GM18873 (cell line): Measurements from ENCODE around the gene TEAD1.
"Not testable (repeated sequence)": the region's sequence is repeated elsewhere in the genome, so short reads cannot be mapped to it uniquely, and the experiment has no call there.

Experiments
- ATAC-seq: cut with Tn5 transposase; IDR thresholded peaks from one replicate; pipeline ENCODE4 v1.9.1; 2021; ENCODE audit warnings: mild to moderate bottlenecking, moderate library complexity, moderate number of reproducible peaks; ENCODE audit not compliant: unreplicated experiment, low FRiP score

TEAD1 gene

DNA sequence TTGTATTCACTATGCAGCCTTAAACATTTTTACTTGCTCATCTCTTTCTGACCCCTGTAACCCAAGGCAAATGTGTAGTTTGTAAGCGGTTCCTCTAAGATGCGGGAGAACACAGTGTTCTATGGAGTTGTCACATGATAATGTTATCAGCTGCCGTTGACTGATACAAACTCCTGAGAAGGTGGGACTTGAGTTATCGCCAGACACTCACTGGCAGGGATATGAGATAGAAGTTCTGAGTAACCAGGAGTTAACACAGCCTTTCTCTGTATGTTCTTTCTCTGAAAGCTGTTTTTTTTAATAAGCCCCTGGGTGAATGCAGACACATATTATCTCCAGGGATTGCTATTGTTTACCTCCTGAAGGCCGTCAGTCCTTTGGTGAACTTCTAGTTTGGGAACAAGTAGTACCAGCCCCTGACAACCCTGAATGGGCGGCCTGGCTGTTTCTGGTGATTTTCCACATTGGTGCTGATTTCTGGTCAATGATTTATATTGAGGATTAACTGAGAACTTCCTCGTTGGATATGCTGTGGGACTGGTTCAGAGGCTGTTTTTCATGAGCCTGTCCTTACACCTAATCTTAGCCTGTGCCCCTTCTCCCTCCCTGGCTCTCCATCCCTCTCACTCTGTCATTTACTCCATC lies 179.6 kb downstream of the TEAD1 start:
- ATAC-seq = no peak

DNA sequence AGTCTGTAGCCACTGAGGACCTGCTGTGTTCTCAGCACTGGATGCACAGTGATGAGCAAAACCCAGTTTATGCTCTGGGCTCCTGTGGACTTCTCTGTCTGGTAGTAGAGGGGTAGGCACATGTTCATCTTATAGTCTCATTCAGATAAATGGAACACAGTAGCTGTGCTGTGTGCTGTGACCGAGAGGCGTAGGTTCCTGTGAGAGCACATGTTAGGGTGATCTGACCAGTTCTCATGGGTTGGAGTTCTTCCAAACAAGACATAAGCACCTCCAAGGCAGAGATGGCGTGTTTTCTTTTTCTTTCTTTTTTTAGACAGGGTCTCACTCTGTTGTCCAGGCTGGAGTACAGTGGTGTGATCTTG lies 180.1 kb downstream of the TEAD1 start:
- ATAC-seq = no peak

DNA sequence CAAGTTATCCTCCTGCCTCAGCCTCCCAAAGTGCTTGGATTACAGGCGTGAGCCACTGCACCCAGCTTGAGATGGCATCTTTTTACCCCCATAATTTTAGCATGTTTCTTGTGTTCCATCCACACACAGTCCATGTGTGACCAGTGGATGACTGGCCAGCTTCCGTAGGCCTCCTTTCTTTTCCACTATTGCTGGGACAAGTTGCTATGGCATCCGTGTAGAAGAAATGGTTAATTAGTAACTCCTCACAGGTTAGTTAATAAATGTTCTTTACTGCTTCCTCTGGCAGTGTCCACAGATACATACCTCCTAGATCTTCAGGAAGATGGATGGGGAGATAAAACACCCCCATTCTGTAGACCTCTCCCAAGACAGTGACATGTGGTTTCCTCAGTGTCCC lies 180.6 kb downstream of the TEAD1 start:
- ATAC-seq = no peak

DNA sequence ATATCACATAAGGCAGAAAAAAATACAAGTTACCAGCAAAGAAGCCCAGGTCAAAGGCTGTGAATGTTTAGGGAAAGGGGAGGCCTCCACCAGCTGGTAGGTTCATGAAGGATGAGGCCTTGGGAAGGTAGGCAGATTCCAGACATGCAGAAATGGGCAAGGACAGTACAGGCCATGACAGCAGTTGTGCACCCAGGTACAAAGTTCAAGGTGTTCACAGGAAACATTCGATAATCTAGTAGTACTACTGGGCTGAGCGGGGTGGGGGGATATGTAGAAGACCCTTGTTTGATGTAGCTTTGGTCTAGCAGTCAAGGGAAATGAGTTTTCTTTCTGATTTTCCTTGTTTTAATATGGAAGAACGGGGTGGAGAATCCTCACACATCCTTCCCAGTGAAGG lies 182.1 kb downstream of the TEAD1 start:
- no peak for ATAC-seq

DNA sequence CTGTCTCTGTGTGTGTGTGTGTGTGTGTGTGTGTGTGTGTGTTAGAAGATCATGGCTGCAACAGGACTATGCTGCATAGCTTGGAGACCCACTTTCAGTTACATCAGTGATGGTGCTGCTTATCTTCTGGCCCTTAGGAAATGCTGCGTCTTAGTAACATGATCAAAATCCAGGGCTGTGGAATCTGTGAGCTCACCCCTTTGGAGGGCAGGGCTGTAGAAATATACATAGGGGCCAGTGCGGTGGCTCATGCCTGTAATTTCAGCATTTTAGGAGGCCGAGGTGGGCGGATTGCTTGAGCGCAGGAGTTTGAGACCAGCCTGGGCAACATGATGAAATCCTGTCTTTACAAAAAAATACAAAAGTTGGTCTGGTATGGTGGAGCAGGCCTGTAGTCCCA lies 183.4 kb downstream of the TEAD1 start:
- no peak for ATAC-seq

DNA sequence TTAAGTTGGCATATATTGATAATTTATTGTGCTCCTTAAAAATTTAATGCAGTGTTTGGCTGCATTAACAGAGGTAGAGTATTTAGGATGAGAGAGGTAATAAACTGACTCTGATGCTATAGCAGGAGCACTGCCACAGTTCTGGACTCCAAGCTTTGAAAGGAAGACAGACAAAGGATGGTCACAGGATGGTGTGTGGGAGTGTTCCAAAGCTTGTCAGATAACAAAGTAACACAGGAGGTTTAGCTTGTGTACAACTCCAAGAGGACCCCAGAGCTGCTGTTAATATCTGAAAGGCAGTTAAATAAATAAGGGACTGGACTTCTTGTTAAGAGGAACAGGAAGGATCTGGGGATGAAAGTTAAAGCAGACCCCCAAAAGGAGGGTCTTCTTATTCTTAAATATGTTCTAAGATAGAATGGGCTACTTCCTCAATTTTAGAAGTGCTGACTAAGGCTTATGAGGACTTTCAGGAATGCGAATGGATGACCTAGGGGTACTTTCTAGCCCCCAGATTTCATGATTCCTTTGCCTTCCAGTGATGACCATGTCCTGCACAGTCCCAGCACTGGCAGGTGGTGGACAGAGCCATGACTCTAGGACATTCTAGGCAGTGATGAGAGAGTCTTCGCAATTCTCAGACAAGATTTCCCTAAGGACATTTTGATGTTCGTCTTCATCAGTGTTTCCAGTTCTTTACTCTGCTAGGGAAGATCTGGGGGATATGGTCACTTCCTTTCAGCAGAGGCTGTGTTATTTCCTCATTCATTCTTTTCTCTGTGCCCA lies 185.8 kb downstream of the TEAD1 start:
- no peak for ATAC-seq

DNA sequence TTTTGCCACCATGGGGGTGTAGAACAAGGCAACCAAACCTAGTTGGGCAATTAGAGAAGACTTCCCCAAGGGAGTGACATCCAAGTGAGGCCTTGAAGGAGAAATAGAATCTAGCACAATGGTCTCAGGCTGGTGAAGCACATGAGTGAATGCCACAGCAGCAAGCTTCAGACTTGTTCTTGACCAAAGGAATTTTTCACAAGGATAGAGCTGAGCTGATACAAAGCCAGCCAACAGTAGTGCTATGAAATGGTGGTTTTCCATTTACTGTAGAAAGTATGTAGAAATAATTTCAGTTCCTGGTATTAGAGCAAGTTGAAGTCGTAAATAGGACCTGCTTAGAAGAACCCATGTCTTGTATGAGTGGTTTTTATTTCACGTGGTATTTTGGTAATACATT lies 186.6 kb downstream of the TEAD1 start:
- ATAC-seq = no peak

DNA sequence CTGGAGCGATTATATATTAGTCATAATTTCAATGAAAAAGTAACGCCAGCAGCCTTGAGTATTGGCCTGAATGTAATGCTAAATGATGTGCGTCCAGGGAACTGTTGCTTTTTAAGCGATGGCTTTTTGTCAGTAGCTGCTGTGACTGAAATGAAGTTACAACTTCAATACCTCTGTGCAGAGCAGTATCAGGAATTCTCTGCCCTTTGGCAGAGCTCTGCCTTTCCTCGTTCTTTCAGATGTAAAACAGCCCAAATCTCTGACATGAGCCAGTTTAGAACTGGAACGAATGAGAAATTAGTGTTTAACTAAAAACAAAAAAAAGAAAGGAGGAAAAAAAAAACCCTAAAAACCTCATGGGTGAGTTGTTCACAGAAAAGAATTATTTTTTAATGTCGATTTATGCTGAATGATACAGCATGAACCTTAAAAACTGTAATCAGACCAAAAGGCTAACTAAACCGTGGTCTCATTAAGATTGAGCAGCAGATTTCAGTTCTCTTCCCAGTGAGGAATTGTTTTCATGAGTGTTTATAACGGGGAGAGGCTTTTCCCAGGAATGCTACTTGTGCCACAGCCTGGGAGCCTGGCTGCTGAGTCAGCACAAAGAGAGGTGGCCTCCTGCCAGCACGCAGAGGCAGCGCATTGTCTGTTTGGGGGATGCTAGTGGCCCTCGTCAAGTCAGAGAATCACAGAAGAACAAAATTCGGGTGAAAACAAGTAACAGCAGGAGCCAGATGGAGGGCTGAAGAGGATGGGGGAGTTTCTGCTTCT lies 188.7 kb downstream of the TEAD1 start:
- ATAC-seq = no peak

DNA sequence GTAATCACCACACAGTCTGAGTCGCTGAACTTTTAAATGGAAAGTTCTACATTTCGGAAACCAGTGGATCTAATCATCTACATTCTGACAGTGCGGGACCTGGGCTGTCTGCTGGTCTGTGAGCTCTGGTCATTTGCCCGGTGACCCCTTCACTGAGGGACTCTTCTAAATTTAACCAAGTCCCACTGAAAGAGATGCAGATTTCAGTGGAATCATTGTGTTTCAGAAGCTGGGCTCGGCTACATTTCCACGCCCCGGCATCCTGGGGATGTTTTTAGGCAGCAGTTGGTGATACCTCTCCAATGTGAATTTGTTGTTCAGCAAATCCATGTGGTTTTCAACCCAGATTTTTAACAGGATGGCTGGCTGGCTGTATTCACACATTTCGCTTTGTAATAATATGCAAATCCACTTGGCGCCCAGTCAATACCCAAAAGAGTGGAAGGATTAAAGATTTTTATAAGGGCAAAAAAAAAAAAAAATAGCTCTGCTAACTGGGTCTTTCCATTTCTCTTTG lies 189.4 kb downstream of the TEAD1 start:
- no peak for ATAC-seq

DNA sequence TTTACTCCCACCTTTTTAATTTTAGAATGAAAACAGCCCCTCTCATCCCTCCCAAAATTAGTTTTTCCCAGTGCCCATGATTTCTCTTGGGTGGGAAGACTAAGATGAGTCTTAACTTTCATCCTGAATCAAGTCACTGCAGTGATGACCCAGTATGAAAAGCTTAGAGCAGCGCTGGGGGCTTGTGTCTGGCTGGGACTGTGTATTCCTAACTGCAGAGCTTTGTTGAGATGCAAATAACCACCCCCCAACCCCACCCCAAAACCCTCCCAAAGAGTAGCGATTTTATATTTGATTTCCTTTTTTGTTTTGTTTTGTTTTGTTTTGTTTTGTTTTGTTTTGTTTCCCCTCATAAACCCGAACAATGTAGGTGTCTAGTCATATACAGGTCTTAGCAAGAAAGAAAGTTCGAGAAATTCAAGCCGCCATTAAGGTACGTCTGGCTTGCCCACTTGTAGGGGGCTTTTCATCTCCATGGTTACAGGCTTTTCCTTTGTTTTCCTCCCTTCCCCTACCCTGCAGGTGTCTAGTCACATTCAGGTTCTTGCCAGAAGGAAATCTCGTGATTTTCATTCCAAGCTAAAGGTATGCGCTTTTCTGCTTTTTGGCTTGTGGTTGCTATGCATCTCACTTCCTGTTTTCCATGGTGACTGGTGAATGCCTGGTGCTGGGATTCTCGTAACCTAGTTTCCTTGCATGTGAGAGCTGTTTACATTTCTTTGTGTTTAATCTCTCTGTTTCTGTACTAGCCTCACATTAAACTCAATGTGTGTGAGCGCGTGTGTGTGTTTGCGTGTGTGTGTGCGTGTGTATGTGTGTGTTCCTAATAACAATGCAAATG lies 190.3 kb downstream of the TEAD1 start:
- no peak for ATAC-seq

DNA sequence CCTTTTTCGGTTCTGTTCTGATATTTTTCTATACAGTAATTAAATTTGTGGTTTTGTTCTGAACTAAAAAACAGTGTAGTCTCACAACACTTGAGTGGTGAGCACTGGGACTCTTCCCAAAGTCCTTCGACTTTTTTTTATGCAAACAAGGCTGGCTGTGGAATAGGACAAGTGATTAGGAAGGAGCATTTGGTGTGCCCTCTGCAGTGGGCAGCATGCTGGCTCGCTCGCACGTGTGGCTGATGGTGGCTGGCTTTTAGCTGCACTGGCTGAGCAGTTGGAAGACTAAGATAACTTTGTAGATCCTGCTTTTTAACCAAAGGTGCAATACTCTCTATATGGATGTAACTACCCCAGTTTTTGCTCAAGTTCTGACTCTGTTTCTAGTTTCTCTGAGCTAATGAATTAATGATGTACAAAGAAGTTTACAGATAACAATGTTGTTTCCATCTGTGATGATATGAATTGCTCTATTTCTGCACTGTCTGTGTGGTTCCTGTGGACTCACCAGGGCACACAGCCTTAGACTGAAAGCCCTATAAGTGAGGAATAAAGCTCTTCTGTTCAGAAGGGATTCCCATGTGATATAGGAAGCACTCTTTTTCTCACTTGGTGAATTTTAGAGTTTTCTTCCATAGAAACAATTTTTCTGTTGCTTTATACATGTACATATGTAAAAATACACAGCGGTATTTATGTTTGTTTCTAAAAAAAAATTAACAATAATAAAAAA lies 191.8 kb downstream of the TEAD1 start:
- ATAC-seq = no peak

DNA sequence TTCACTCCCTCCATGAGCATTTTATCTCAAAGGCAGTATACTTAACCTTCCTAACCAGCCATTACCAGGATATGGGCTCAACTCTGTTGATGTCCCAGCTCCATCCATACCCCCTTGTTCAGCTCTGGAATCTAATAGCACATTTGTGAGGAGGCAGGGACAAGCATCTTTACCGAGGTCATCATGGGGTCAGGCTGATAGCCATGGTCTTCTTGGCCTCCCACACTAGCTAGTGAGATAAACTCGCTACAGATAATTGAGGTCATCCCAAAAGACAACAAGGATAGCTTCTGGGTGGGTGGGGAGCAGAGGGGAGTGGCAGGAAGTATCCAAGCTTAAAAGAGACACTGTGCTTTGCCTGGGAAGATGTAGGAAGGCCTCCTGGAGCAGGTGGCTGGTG lies 193.3 kb downstream of the TEAD1 start:
- no peak for ATAC-seq

DNA sequence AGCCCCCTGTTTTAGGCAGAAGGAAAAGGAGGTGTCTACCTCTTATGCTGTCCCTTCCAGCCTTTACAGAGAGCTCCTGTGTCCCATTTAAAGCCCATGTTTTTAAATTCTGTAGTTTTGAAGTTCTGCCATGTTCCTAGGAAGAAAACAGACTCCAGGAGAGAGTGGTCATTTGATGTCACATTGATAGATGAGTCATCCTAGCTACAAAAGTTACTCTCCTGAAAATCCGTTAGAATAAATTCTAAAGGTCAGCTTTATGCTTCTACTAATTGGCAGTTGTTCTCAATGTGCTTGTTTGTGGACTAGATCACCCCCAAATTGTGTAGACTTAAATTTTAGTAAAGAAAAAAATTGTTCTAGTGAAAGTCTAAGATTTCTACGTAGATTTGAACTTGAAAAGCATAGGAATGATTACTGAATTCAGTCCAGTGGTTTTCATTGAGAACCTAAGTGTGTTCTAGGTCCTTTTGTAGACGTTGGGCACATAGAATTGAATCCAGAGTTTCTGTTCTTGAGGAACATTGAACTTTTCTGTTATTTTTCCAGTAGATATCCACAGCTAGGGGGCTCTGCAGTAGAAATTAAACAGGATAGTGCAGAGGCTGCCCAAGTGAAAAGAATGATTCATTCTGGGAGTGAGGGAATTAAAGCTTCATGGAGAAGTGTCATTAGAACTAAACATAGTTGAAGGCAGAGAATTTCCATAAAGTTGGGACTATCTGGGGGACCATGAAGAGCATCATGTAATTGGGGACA lies 194.3 kb downstream of the TEAD1 start:
- ATAC-seq = no peak

DNA sequence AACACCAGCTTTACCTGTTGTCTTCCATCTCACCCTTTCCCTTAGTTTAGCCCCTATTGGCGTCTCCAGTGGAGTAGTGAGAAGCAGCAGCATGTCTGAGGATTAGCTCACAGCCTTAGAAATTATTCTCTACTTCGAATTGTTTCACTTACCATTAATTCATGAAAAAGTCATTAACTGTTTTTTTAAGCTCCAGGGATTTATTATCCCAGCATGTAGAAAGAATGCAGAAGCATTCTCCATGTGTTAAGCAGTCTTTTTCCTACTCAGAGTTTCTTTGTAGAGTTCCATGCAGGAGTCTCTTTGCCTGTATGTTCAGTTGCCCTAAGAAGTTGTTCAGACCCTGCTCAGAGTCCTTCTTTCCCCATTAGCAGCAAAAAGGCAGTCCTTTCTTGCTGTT lies 197.0 kb downstream of the TEAD1 start:
- ATAC-seq = no peak

DNA sequence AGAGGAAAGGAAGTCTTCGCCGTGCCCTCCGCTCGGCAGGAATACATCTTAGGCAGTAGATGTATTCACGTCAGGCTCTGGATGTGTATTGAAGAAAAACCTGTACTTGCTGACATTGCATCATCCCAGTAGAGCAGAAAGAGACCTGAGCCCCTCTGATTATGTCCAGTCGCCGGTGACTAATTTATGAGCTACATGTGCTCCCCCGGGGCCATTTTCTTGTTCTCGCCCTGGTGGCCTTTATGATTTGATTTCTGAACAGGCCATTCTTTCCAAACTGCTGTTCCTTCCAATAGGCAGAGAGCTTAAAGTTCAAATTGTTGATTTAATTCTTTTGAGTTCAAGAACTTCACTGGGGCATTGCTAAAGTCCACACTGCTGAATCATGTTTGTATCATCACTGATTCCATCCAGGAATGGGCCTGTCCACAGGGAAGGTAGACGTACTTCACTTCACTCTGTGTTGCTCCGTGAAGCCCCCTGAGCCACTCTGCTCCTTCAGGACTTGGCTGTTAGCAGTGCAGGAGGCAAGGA lies 197.6 kb downstream of the TEAD1 start:
- no peak for ATAC-seq

DNA sequence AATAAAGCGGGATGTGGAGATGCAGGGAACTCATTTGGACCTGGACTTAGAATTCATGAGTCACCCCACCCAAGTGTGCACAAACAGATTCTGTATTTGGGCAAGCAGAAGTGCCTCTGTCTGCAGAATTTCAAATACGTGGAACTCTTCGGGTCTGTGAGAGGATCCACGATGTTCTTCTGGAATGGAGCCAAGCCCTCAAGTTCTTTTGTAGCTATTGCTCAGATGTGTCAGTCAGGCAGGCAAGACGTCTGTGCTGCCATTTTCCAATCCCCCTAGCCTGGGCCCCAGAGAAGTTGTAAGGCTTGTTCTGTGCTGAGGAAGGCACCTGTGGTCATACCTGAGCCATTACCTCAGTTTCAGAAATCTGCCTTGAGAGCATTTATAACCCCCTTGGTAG lies 202.1 kb downstream of the TEAD1 start:
- no peak for ATAC-seq

DNA sequence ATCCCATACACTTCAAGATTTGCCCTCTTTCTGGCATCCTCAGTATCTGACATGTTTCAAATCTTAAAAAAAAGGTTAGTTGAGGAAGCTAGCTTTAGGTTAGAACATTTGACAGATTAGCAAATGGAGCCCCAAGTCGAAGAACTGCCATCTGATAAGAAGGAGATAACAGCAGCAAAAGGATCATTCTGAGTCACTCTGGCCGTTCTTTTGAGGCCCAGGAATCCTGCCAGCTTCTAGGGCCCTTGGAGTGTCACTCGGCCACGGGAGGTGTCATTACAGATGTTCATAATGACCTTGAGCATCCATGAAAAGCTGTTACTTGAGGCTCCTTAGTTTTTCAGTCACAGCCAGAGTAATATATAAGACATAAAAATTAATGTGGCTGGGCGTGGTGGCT lies 202.8 kb downstream of the TEAD1 start:
- no peak for ATAC-seq

DNA sequence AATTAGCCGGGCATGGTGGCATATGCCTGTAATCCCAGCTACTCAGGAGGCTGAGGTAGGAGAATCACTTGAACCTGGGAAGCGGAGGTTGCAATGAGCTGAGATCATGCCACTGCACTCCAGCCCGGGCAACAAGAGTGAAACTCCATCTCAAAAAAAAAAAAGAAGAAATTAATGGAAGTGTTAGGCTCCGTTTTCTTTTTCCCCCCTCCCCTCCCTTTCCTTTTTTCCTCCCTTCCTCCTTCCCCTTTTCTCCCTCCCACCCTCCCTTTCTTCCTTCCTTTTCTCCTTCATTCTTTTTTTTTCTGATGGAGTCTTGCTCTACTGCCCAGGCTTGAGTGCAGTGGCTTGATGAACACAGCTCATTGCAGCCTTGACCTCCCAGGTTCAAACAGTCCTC lies 203.3 kb downstream of the TEAD1 start:
- ATAC-seq = not testable (repeated sequence)

DNA sequence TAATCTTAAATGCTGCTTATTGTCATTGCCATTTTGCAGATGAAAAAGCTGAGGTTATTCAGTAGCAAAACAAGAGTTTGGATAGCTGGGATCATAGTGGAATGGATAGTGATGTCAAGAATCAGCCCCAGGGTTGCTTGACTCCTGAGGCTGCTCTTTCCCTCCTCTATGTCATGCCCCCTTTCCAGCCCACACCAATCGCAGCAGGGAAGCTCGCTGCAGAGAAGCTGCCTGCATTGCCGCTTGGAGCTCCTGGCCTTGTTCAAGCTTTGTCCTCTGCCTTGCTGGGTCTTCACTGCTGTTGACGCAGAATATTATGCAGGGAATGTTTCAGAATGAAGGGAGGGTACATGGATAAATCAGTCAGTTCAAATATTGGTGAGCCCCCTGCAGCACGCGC lies 206.1 kb downstream of the TEAD1 start:
- ATAC-seq = no peak
